WI38 (cell line): ENCODE results near the gene AREG.

Experiments
- H3K4me3 ChIP-seq: 2 replicates; pipeline ENCODE4 v1.5.1; 2011; ENCODE audit warnings: low read depth, mild to moderate bottlenecking, control low read depth, low read length
- CTCF ChIP-seq: IDR thresholded peaks from 2 replicates; pipeline ENCODE4 v1.5.1; 2012; ENCODE audit warnings: low read depth, mild to moderate bottlenecking, control low read depth, low read length

The AREG gene

GRCh38 chr4:74433043-74433442, 11.9 kb upstream of the AREG start:
- H3K4me3 ChIP-seq = no peak overlapping the region
- no peak for TF ChIP-seq CTCF

- no peak overlapping the region for H3K4me3 ChIP-seq
- TF ChIP-seq CTCF = no peak
Measured at GRCh38 chr4:74433541-74434172, 11.3 kb upstream of the AREG start.

GRCh38 chr4:74435296-74435695, 9.6 kb upstream of the AREG start:
- TF ChIP-seq CTCF = no peak

GRCh38 chr4:74437866-74438265, 7.1 kb upstream of the AREG start:
- no peak for TF ChIP-seq CTCF
- no peak overlapping the region for H3K4me3 ChIP-seq

More at GRCh38 chr4:74435296-74435695, 9.6 kb upstream of the AREG start:
- no peak overlapping the region for H3K4me3 ChIP-seq

GRCh38 chr4:74438661-74439060, 6.3 kb upstream of the AREG start:
- H3K4me3 ChIP-seq = no peak overlapping the region
- TF ChIP-seq CTCF = no peak

- no peak for TF ChIP-seq CTCF
- no peak overlapping the region for H3K4me3 ChIP-seq
Measured at GRCh38 chr4:74439952-74440351, 5.0 kb upstream of the AREG start.

GRCh38 chr4:74440356-74440755, 4.6 kb upstream of the AREG start:
- no peak for TF ChIP-seq CTCF

More at GRCh38 chr4:74440356-74440755, 4.6 kb upstream of the AREG start:
- no peak overlapping the region for H3K4me3 ChIP-seq
